Measurements from ENCODE around the gene ZBTB49. TPM values are rescaled to one million over a fixed set of nuclear protein-coding genes. Genes with fewer than 3 reads are reported as not detected.
"Not testable (repeated sequence)": the region's sequence is repeated elsewhere in the genome, so short reads cannot be mapped to it uniquely, and the experiment has no call there.

The ZBTB49 gene
- total RNA-seq, 5 donors from 2014 or later (not counting 1 experiment from before 2014, with no cell fraction given), result 7.9 to 17.1 (median 11.4) TPM

GRCh38 chr4:4249342-4249741 lies 40.7 kb upstream of the ZBTB49 start:
- H3K9me3 Mint-ChIP-seq; ATAC-seq (replicated peaks in 1 of 4); POLR2A ChIA-PET; H3K4me3 ChIP-seq (ENCODE audit: control insufficient read depth in 1 of 2, extremely low read depth in 1 of 2, low read length in 1 of 2); H3K9me3 ChIP-seq; H3K27me3 Mint-ChIP-seq; H3K27me3 ChIP-seq (replicated peaks in 1 of 2; ENCODE audit: control insufficient read depth in 2 of 2, extremely low read depth in 1 of 2, insufficient read depth in 2 of 2, low read length in 1 of 2); DNase-seq: not testable (repeated sequence)
- 85% methylated on average over 4 of the region's 15 CpGs for WGBS (ENCODE audit: insufficient coverage)
- Histone ChIP-seq H3K27ac (ENCODE audit: low read length) (peak overlapping the region; percentile 95), H3K36me3 (ENCODE audit: control insufficient read depth in 2 of 2, extremely low read depth in 1 of 2, insufficient read depth in 1 of 2, low read length in 1 of 2) (peaks cover 0 to 15% of the 10 kb centered on the region in 2 donors), H3K4me1 (ENCODE audit: control insufficient read depth in 1 of 2, extremely low read depth in 1 of 2, insufficient read depth in 2 of 2, low read length in 2 of 2) (peaks cover 6 to 13% of the 10 kb centered on the region in 2 experiments)
- Mint-ChIP-seq H3K4me1 (peaks cover 35 to 40% (median 36%) of the 10 kb centered on the region in 3 donors), H3K27ac (peak overlapping the region; percentile 97), H3K36me3 (peaks cover 11% of the 10 kb centered on the region), H3K4me3 (peak overlapping the region; percentile 44 to 97 (median 96))
- CTCF ChIA-PET, result interaction anchor here in 1 of 2 donors (1.1 kb wide), 1 partner anchor 11 kb away, joined by 4 read pairs; no protein-coding TSS in a partner anchor

GRCh38 chr4:4249866-4250265 lies 40.2 kb upstream of the ZBTB49 start:
- DNase-seq, result no peak
- H3K9me3 ChIP-seq, result no peaks in the 10 kb centered on the region
- 97% methylated on average over 5 of the region's 8 CpGs for WGBS (ENCODE audit: insufficient coverage)
- peaks cover 10% of the 10 kb centered on the region for H3K36me3 Mint-ChIP-seq
- H3K4me1 ChIP-seq (ENCODE audit: control insufficient read depth in 1 of 2, extremely low read depth in 1 of 2, insufficient read depth in 2 of 2, low read length in 2 of 2), result peaks cover 6 to 13% of the 10 kb centered on the region in 2 experiments
- no peak overlapping the region for H3K27ac ChIP-seq (ENCODE audit: low read length)
- no peak for ATAC-seq (replicated peaks in 1 of 4)
- peaks cover 3 to 4% of the 10 kb centered on the region in 2 donors for H3K27me3 Mint-ChIP-seq
- no peak overlapping the region for H3K27ac Mint-ChIP-seq
- H3K36me3 ChIP-seq (ENCODE audit: control insufficient read depth in 2 of 2, extremely low read depth in 1 of 2, insufficient read depth in 1 of 2, low read length in 1 of 2), result peaks cover 0 to 10% of the 10 kb centered on the region in 2 donors
- no peaks in the 10 kb centered on the region for H3K9me3 Mint-ChIP-seq
- no peak overlapping the region for H3K4me3 ChIP-seq (ENCODE audit: control insufficient read depth in 1 of 2, extremely low read depth in 1 of 2, low read length in 1 of 2)
- POLR2A ChIA-PET, result no interaction called here
- peak overlapping the region in 2 of 3 donors; percentile 37 to 51 for H3K4me3 Mint-ChIP-seq
- H3K4me1 Mint-ChIP-seq, result peaks cover 31 to 40% (median 36%) of the 10 kb centered on the region in 3 donors
- peaks cover 0 to 6% of the 10 kb centered on the region in 2 experiments for H3K27me3 ChIP-seq (replicated peaks in 1 of 2; ENCODE audit: control insufficient read depth in 2 of 2, extremely low read depth in 1 of 2, insufficient read depth in 2 of 2, low read length in 1 of 2)
- CTCF ChIA-PET, result interaction anchor here in 1 of 2 donors (1.9 kb wide), 1 partner anchor 10 kb away, joined by 8 read pairs; no protein-coding TSS in a partner anchor

GRCh38 chr4:4254199-4254598 lies 35.9 kb upstream of the ZBTB49 start:
- Mint-ChIP-seq H3K27me3 (peaks cover 3 to 9% of the 10 kb centered on the region in 2 donors), H3K9me3 (no peaks in the 10 kb centered on the region), H3K4me1 (peaks cover 0 to 5% (median 5%) of the 10 kb centered on the region in 3 donors), H3K4me3 (no peak overlapping the region), H3K27ac (no peak overlapping the region), H3K36me3 (no peaks in the 10 kb centered on the region)
- ATAC-seq (replicated peaks in 1 of 4) (no peak), DNase-seq (no peak)
- no peaks in the 10 kb centered on the region for H3K4me1 ChIP-seq (ENCODE audit: control insufficient read depth in 1 of 2, extremely low read depth in 1 of 2, insufficient read depth in 2 of 2, low read length in 2 of 2)
- no peaks in the 10 kb centered on the region for H3K36me3 ChIP-seq (ENCODE audit: control insufficient read depth in 2 of 2, extremely low read depth in 1 of 2, insufficient read depth in 1 of 2, low read length in 1 of 2)
- no peaks in the 10 kb centered on the region for H3K9me3 ChIP-seq
- peaks cover 0 to 6% of the 10 kb centered on the region in 2 experiments for H3K27me3 ChIP-seq (replicated peaks in 1 of 2; ENCODE audit: control insufficient read depth in 2 of 2, extremely low read depth in 1 of 2, insufficient read depth in 2 of 2, low read length in 1 of 2)
- 93% methylated on average over 11 of the region's 11 CpGs for WGBS (ENCODE audit: insufficient coverage)
- POLR2A ChIA-PET, result no interaction called here
- H3K27ac ChIP-seq (ENCODE audit: low read length), result no peak overlapping the region
- CTCF ChIA-PET, result no interaction called here
- no peak overlapping the region for H3K4me3 ChIP-seq (ENCODE audit: control insufficient read depth in 1 of 2, extremely low read depth in 1 of 2, low read length in 1 of 2)

- H3K27me3 ChIP-seq (replicated peaks in 1 of 2; ENCODE audit: control insufficient read depth in 2 of 2, extremely low read depth in 1 of 2, insufficient read depth in 2 of 2, low read length in 1 of 2), result peaks cover 0 to 6% of the 10 kb centered on the region in 2 experiments
- DNase-seq (no peak), ATAC-seq (replicated peaks in 1 of 4) (no peak)
- Mint-ChIP-seq H3K4me1 (peaks cover 0 to 5% (median 5%) of the 10 kb centered on the region in 3 donors), H3K27ac (no peak overlapping the region), H3K9me3 (no peaks in the 10 kb centered on the region), H3K27me3 (peaks cover 3 to 9% of the 10 kb centered on the region in 2 donors), H3K36me3 (no peaks in the 10 kb centered on the region), H3K4me3 (no peak overlapping the region)
- no peaks in the 10 kb centered on the region for H3K36me3 ChIP-seq (ENCODE audit: control insufficient read depth in 2 of 2, extremely low read depth in 1 of 2, insufficient read depth in 1 of 2, low read length in 1 of 2)
- no peaks in the 10 kb centered on the region for H3K4me1 ChIP-seq (ENCODE audit: control insufficient read depth in 1 of 2, extremely low read depth in 1 of 2, insufficient read depth in 2 of 2, low read length in 2 of 2)
- no peak overlapping the region for H3K27ac ChIP-seq (ENCODE audit: low read length)
- WGBS (ENCODE audit: insufficient coverage), result 92% methylated on average over 4 of the region's 6 CpGs
- CTCF ChIA-PET, result no interaction called here
- H3K9me3 ChIP-seq, result no peaks in the 10 kb centered on the region
- H3K4me3 ChIP-seq (ENCODE audit: control insufficient read depth in 1 of 2, extremely low read depth in 1 of 2, low read length in 1 of 2), result no peak overlapping the region
- POLR2A ChIA-PET, result no interaction called here
Observed at GRCh38 chr4:4254666-4255065, 35.4 kb upstream of the ZBTB49 start.

- Histone ChIP-seq H3K36me3 (ENCODE audit: control insufficient read depth in 2 of 2, extremely low read depth in 1 of 2, insufficient read depth in 1 of 2, low read length in 1 of 2) (no peaks in the 10 kb centered on the region), H3K27me3 (replicated peaks in 1 of 2; ENCODE audit: control insufficient read depth in 2 of 2, extremely low read depth in 1 of 2, insufficient read depth in 2 of 2, low read length in 1 of 2) (peaks cover 0 to 6% of the 10 kb centered on the region in 2 experiments), H3K9me3 (no peaks in the 10 kb centered on the region), H3K4me1 (ENCODE audit: control insufficient read depth in 1 of 2, extremely low read depth in 1 of 2, insufficient read depth in 2 of 2, low read length in 2 of 2) (no peaks in the 10 kb centered on the region), H3K27ac (ENCODE audit: low read length) (no peak overlapping the region), H3K4me3 (ENCODE audit: control insufficient read depth in 1 of 2, extremely low read depth in 1 of 2, low read length in 1 of 2) (no peak overlapping the region)
- DNase-seq, result no peak
- Mint-ChIP-seq H3K27me3 (peaks cover 3 to 9% of the 10 kb centered on the region in 2 donors), H3K9me3 (no peaks in the 10 kb centered on the region), H3K4me3 (no peak overlapping the region), H3K4me1 (peaks cover 0 to 13% (median 13%) of the 10 kb centered on the region in 3 donors), H3K36me3 (no peaks in the 10 kb centered on the region), H3K27ac (no peak overlapping the region)
- ChIA-PET POLR2A (no interaction called here), CTCF (interaction anchor here in 1 of 2 donors (0.6 to 1.1 kb wide), 2 partner anchors 30 to 167 kb away, joined by 3 read pairs; no protein-coding TSS in a partner anchor)
- 80% methylated on average over 8 of the region's 10 CpGs for WGBS (ENCODE audit: insufficient coverage)
- ATAC-seq (replicated peaks in 1 of 4), result no peak
Observed at GRCh38 chr4:4256799-4257198, 33.3 kb upstream of the ZBTB49 start.

GRCh38 chr4:4257705-4258104 lies 32.3 kb upstream of the ZBTB49 start:
- H3K27me3 ChIP-seq (replicated peaks in 1 of 2; ENCODE audit: control insufficient read depth in 2 of 2, extremely low read depth in 1 of 2, insufficient read depth in 2 of 2, low read length in 1 of 2); H3K27ac ChIP-seq (ENCODE audit: low read length); H3K27me3 Mint-ChIP-seq; H3K9me3 ChIP-seq; H3K4me3 Mint-ChIP-seq; H3K4me3 ChIP-seq (ENCODE audit: control insufficient read depth in 1 of 2, extremely low read depth in 1 of 2, low read length in 1 of 2); H3K9me3 Mint-ChIP-seq; H3K4me1 ChIP-seq (ENCODE audit: control insufficient read depth in 1 of 2, extremely low read depth in 1 of 2, insufficient read depth in 2 of 2, low read length in 2 of 2); H3K27ac Mint-ChIP-seq; POLR2A ChIA-PET; H3K36me3 Mint-ChIP-seq; DNase-seq; ATAC-seq (replicated peaks in 1 of 4); H3K36me3 ChIP-seq (ENCODE audit: control insufficient read depth in 2 of 2, extremely low read depth in 1 of 2, insufficient read depth in 1 of 2, low read length in 1 of 2): not testable (repeated sequence)
- peaks cover 0 to 12% (median 11%) of the 10 kb centered on the region in 3 donors for H3K4me1 Mint-ChIP-seq
- no CpG with 5 or more reads among the region's 3 CpGs for WGBS (ENCODE audit: insufficient coverage)
- CTCF ChIA-PET, result interaction anchor here in 1 of 2 donors (1.0 to 2.9 kb wide), 2 partner anchors 9 to 173 kb away, joined by 4 to 21 read pairs; partner anchors contain the start of gene TMEM128

Data from T-cell (primary cell).